Activated naive CD4-positive, alpha-beta T cell treated with anti-CD3 and anti-CD28 coated beads, Interleukin-2, amount 10 ng/mL, durations not matched to agents 7 days and 5 days (primary cell): ENCODE measurements around the gene C13orf42.

Experiments
- CTCF ChIA-PET: fragments of 350-600 bp; sonication (Branson Sonifier 250); formaldehyde crosslinking; loops from one replicate; lab custom pipeline; 2021; ENCODE audit warnings: antibody characterized with exemption; lab: Charles Lee
- DNase-seq: peaks from one replicate; pipeline ENCODE4 v3.0.0-alpha.2; 2020
- H3K27ac Mint-ChIP-seq: one replicate; pipeline ENCODE4 v1.8.0; 2021; ENCODE audit warnings: mild to moderate bottlenecking, moderate library complexity, mixed read lengths
- H3K27me3 Mint-ChIP-seq: one replicate; pipeline ENCODE4 v1.8.0; 2021; ENCODE audit warnings: mild to moderate bottlenecking, mixed read lengths
- H3K36me3 Mint-ChIP-seq: one replicate; pipeline ENCODE4 v1.8.0; 2021; ENCODE audit warnings: mixed read lengths
- H3K4me1 Mint-ChIP-seq: one replicate; pipeline ENCODE4 v1.8.0; 2021; ENCODE audit warnings: mixed read lengths
- H3K4me3 Mint-ChIP-seq: one replicate; pipeline ENCODE4 v1.8.0; 2021; ENCODE audit warnings: mild to moderate bottlenecking, moderate library complexity, mixed read lengths
- H3K9me3 Mint-ChIP-seq: one replicate; pipeline ENCODE4 v1.8.0; 2021; ENCODE audit warnings: mixed read lengths

The C13orf42 gene

DNA sequence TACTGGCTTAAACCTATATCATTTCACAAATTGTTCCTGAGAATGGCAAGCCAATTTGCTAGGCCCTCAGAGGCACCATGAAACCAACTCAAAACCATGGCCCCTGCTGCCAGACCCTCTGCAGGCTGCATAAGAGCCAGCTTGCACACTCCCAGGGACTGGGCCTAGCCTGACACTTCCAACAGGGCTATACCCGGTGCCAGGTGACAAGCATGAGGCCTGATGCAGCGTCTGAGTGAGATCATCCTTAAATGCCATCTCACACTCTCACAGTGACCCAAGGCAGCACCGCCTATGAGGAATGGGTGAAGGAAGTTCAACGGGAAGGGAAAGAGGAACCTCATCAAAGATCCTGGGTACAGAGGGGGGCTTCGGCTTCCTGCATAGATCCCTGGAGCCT lies 65.6 kb downstream of the C13orf42 start:
- peaks cover 8% of the 10 kb centered on the region for H3K27me3 Mint-ChIP-seq
- H3K9me3 Mint-ChIP-seq = no peaks in the 10 kb centered on the region
- no peak overlapping the region for H3K4me3 Mint-ChIP-seq
- H3K4me1 Mint-ChIP-seq = no peaks in the 10 kb centered on the region
- CTCF ChIA-PET = no interaction called here
- H3K27ac Mint-ChIP-seq = no peak overlapping the region
- DNase-seq = no peak
- no peaks in the 10 kb centered on the region for H3K36me3 Mint-ChIP-seq

- CTCF ChIA-PET = no interaction called here
- H3K36me3 Mint-ChIP-seq = no peaks in the 10 kb centered on the region
- DNase-seq = no peak
- H3K27me3 Mint-ChIP-seq = peaks cover 13% of the 10 kb centered on the region
- no peaks in the 10 kb centered on the region for H3K4me1 Mint-ChIP-seq
- H3K4me3 Mint-ChIP-seq = no peak overlapping the region
- H3K27ac Mint-ChIP-seq = no peak overlapping the region
- no peaks in the 10 kb centered on the region for H3K9me3 Mint-ChIP-seq
Observed at GRCh38 chr13:51044023-51044665, 66.9 kb downstream of the C13orf42 start.

GRCh38 chr13:51043310-51043709 lies 67.8 kb downstream of the C13orf42 start:
- no peak for DNase-seq
- Mint-ChIP-seq H3K9me3 (no peaks in the 10 kb centered on the region), H3K27me3 (peaks cover 9% of the 10 kb centered on the region), H3K4me3 (no peak overlapping the region), H3K4me1 (no peaks in the 10 kb centered on the region), H3K27ac (no peak overlapping the region), H3K36me3 (no peaks in the 10 kb centered on the region)
- CTCF ChIA-PET = no interaction called here

DNA sequence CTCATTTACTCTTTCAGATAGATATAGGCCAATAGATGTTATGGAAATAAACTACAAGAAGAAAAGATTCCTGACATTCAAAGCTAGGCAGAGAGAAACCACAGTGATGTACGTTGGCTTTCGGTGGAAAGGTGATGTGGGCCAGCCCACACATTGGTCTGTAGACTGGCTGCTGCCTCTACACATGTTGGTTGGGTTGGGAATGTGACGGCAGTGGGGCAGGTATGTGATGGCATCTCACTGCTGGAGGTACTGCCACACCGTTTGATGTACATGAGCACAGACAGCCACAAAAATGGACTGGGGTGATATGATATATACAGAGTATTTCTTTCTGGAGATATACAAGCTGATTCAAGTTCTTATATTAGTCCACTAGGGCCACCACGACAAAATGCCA lies 69.4 kb downstream of the C13orf42 start:
- peaks cover 9% of the 10 kb centered on the region for H3K27me3 Mint-ChIP-seq
- no peaks in the 10 kb centered on the region for H3K9me3 Mint-ChIP-seq
- no peak overlapping the region for H3K4me3 Mint-ChIP-seq

DNA sequence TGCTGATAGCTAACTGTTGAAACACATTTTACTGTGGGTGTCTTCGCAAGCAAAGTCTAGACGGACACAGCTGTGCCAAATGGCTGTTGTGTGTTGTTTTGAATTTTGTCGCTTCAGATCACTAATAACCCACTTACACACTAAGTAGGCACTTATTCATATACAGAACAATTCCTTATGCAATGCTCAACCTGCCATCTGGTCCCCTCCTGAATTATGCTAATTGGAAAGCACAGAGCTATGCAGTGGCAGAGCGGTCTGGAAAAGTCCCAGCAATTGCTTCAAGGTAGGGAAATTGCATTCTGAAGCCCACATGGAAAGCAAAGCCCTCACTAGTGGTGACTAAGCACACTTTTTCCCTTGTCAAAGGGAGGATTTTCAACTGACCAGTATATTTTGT lies 69.9 kb downstream of the C13orf42 start:
- peaks cover 5% of the 10 kb centered on the region for H3K4me1 Mint-ChIP-seq
- CTCF ChIA-PET = no interaction called here
- H3K9me3 Mint-ChIP-seq = no peaks in the 10 kb centered on the region
- no peak overlapping the region for H3K27ac Mint-ChIP-seq
- H3K36me3 Mint-ChIP-seq = no peaks in the 10 kb centered on the region
- H3K4me3 Mint-ChIP-seq = no peak overlapping the region
- peaks cover 7% of the 10 kb centered on the region for H3K27me3 Mint-ChIP-seq
- DNase-seq = no peak

More for the DNA sequence above, 69.4 kb downstream of the C13orf42 start:
- no peak for DNase-seq
- Mint-ChIP-seq H3K4me1 (peaks cover under 1% of the 10 kb centered on the region), H3K27ac (no peak overlapping the region), H3K36me3 (no peaks in the 10 kb centered on the region)
- CTCF ChIA-PET = interaction anchor here (1.1 kb wide), 1 partner anchor 21 kb away, joined by 3 read pairs; no protein-coding TSS in a partner anchor

DNA sequence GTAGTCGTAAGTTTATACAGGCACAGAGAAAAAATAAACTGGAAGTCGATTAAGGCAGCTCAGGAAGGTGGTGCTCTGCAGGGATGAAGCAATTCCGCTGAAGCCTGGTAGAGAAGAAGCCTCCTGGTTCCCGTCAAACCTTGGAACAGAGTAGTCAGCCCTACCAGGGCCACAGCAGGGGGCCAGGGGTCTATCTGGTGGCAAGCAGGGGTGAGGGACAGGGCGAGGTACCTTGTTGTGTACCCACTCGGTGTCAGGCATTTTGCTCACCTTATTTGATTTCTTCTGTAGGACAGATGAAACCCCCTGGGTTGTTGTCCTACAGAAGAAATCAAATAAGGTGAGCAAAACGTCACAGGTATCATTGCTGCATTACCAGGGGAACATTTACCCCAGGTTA lies 70.6 kb downstream of the C13orf42 start:
- DNase-seq = no peak
- CTCF ChIA-PET = no interaction called here
- H3K36me3 Mint-ChIP-seq = no peaks in the 10 kb centered on the region
- H3K9me3 Mint-ChIP-seq = no peaks in the 10 kb centered on the region
- H3K27me3 Mint-ChIP-seq = peaks cover 11% of the 10 kb centered on the region
- no peak overlapping the region for H3K4me3 Mint-ChIP-seq
- peaks cover 5% of the 10 kb centered on the region for H3K4me1 Mint-ChIP-seq
- H3K27ac Mint-ChIP-seq = no peak overlapping the region

- CTCF ChIA-PET = interaction anchor here (1.2 kb wide), 1 partner anchor 32 kb away, joined by 3 read pairs; no protein-coding TSS in a partner anchor
- Mint-ChIP-seq H3K27me3 (peaks cover 16% of the 10 kb centered on the region), H3K36me3 (no peaks in the 10 kb centered on the region), H3K9me3 (no peaks in the 10 kb centered on the region), H3K27ac (no peak overlapping the region), H3K4me3 (no peak overlapping the region), H3K4me1 (peaks cover 5% of the 10 kb centered on the region)
- no peak for DNase-seq
Observed at GRCh38 chr13:51036418-51036817, 74.7 kb downstream of the C13orf42 start.

GRCh38 chr13:51035978-51036377 lies 75.1 kb downstream of the C13orf42 start:
- Mint-ChIP-seq H3K9me3 (no peaks in the 10 kb centered on the region), H3K27ac (no peak overlapping the region), H3K27me3 (peaks cover 16% of the 10 kb centered on the region), H3K4me3 (no peak overlapping the region), H3K4me1 (peaks cover 5% of the 10 kb centered on the region), H3K36me3 (no peaks in the 10 kb centered on the region)
- DNase-seq = no peak
- CTCF ChIA-PET = interaction anchor here (1.2 kb wide), 1 partner anchor 32 kb away, joined by 3 read pairs; no protein-coding TSS in a partner anchor

DNA sequence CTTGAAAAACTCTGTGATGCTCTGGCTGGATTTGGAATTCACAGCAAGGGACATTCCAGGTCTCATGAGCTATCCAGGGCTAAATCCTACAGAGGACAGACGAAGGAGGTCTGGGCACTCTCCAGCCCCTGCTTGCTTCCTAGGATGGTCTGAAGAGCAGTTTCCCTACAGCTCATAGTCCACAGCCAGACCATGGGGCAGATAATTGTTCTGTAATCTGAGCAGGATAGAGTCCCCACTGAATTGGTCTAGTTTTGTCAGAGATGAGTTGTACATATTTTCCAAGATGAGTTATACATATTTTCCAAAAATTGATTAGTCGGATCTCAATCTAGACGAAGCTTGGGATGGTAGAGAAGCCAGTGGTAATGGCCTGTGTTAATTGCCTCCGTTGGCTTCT lies 75.6 kb downstream of the C13orf42 start:
- H3K36me3 Mint-ChIP-seq = no peaks in the 10 kb centered on the region
- peaks cover 5% of the 10 kb centered on the region for H3K4me1 Mint-ChIP-seq
- no peaks in the 10 kb centered on the region for H3K9me3 Mint-ChIP-seq
- peaks cover 16% of the 10 kb centered on the region for H3K27me3 Mint-ChIP-seq
- H3K27ac Mint-ChIP-seq = no peak overlapping the region
- CTCF ChIA-PET = interaction anchor here (1.2 kb wide), 1 partner anchor 32 kb away, joined by 3 read pairs; no protein-coding TSS in a partner anchor
- H3K4me3 Mint-ChIP-seq = no peak overlapping the region
- DNase-seq = no peak

DNA sequence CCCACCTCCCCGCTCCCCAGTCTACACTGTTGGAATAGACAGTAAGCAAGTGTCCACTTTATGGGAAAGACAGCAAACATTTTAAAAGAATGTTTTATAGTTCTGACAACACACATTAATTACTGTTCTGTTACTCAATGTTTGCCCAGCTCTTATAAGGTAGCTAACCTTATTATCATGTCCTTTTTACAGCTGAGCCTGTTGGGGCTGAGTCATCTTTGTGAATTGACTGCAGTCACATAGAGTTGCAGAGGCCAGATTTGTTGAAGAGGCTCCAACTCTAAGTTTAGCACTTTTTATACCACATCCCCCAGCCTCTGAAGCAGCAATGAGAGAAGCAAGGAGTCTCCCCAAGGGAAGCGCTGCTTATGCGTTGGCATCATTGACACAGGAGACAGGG lies 76.2 kb downstream of the C13orf42 start:
- DNase-seq = no peak
- H3K4me1 Mint-ChIP-seq = peaks cover 5% of the 10 kb centered on the region
- no peaks in the 10 kb centered on the region for H3K36me3 Mint-ChIP-seq
- peaks cover 14% of the 10 kb centered on the region for H3K27me3 Mint-ChIP-seq
- CTCF ChIA-PET = no interaction called here
- H3K9me3 Mint-ChIP-seq = no peaks in the 10 kb centered on the region
- no peak overlapping the region for H3K27ac Mint-ChIP-seq
- H3K4me3 Mint-ChIP-seq = no peak overlapping the region

DNA sequence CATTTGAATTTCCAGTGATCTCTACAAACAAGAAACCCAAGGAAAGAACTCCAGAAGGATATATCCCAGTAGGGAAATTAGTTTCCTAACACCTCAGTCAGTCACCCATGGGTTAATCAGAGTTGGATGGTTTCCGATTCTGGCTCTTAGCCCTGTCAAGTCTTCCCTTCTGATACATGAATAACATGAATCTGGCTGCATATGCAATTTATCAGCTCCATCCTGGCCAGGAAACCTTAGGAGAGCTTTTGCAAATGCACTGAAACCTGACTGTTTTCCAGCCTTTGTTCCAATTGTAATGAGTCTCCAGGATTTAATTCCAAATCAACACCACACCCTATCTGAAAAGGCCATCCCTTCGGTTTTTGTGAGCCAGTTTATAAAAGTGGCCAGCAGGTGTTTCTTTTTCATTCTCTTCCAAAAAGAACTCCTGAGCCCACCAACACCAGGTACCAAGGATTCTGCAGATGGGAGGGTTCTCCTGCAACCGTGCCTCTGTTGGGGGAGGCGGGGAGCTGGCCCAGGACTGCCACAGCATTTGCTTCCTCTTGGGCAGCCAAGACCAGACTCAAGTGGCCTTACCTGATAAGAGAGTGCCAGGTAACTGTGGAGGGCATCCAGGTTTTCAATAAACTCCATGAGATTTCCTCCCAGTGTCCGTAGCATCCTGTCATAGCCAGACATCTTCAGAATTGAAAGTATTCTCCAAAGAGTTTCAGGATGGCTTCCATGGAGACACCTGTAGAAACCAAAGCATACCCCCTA lies 77.5 kb downstream of the C13orf42 start:
- Mint-ChIP-seq H3K27ac (no peak overlapping the region), H3K9me3 (no peaks in the 10 kb centered on the region), H3K4me3 (no peak overlapping the region), H3K4me1 (peaks cover 5% of the 10 kb centered on the region), H3K27me3 (peaks cover 11% of the 10 kb centered on the region), H3K36me3 (no peaks in the 10 kb centered on the region)
- DNase-seq = no peak
- CTCF ChIA-PET = no interaction called here

- Mint-ChIP-seq H3K4me3 (no peak overlapping the region), H3K27me3 (peaks cover 11% of the 10 kb centered on the region), H3K27ac (no peak overlapping the region), H3K36me3 (no peaks in the 10 kb centered on the region), H3K9me3 (no peaks in the 10 kb centered on the region), H3K4me1 (peaks cover 5% of the 10 kb centered on the region)
- DNase-seq = no peak
- CTCF ChIA-PET = no interaction called here
Observed at GRCh38 chr13:51032831-51033230, 78.2 kb downstream of the C13orf42 start.
